Panc1 (cell line): ENCODE measurements around the gene YBEY. TPM values are rescaled to one million over a fixed set of nuclear protein-coding genes. Genes with fewer than 3 reads are reported as not detected.

Experiments used
- ATAC-seq: fragments of 200-7000 bp; cut with Tn5 transposase; 2 replicates; pipeline ENCODE4 v1.9.1; 2020; ENCODE audit warnings: mild to moderate bottlenecking, moderate library complexity
- Bru-seq: library from RNA; stranded (reverse); fragments of 400-500 nt; gene quantifications from one replicate; lab custom pipeline; 2021; lab: Mats Ljungman, UMichigan
- BruChase-seq, 2 experiments: library from RNA; stranded (reverse); fragments of 400-500 nt; gene quantifications; one replicate each; lab custom pipeline; 2021; lab: Mats Ljungman, UMichigan
- BruUV-seq: library from RNA; stranded (reverse); fragments of 400-500 nt; replicated peaks from 2 replicates; lab custom pipeline; 2021; lab: Mats Ljungman, UMichigan
- CTCF ChIA-PET: fragments of 300-600 bp; sonication (Branson Sonifier 250); formaldehyde crosslinking; loops from one replicate; lab custom pipeline; 2022; ENCODE audit warnings: antibody characterized with exemption; lab: Charles Lee
- POLR2A ChIA-PET: fragments of 300-600 bp; sonication (Branson Sonifier 250); formaldehyde crosslinking; loops from one replicate; lab custom pipeline; 2022; ENCODE audit warnings: antibody characterized with exemption; lab: Charles Lee
- DNase-seq: peaks from one replicate; pipeline ENCODE4 v3.0.0-alpha.2; 2010; ENCODE audit warnings: low read depth, low spot score
- H3K27ac ChIP-seq: 2 replicates; pipeline ENCODE4 v1.5.1; 2011; ENCODE audit warnings: mild to moderate bottlenecking, low read length, inconsistent platforms
- H3K27me3 ChIP-seq: fragments of 200-500 bp; sonication (Bioruptor generic); 2 replicates; pipeline ENCODE4 v1.6.0; 2014; ENCODE audit warnings: low read length, inconsistent platforms; ENCODE audit not compliant: control insufficient read depth, insufficient read depth
- H3K36me3 ChIP-seq: fragments of 200-500 bp; sonication (Bioruptor generic); 2 replicates; pipeline ENCODE4 v1.5.1; 2014; ENCODE audit warnings: inconsistent platforms, mild to moderate bottlenecking, low read length, moderate library complexity; ENCODE audit not compliant: control insufficient read depth, insufficient read depth
- H3K4me1 ChIP-seq: 2 replicates; pipeline ENCODE4 v1.5.1; 2011; ENCODE audit warnings: inconsistent platforms, mild to moderate bottlenecking, low read length, moderate library complexity; ENCODE audit not compliant: control insufficient read depth, insufficient read depth
- H3K4me3 ChIP-seq, 2 experiments: 2 replicates each; pipeline ENCODE4 v1.5.1; 2011 to 2012; ENCODE audit warnings: low read depth in 2 of 2, low read length in 2 of 2, mild to moderate bottlenecking in 2 of 2, inconsistent platforms in 1 of 2, moderate library complexity in 1 of 2
- H3K9me3 ChIP-seq: fragments of 200-500 bp; sonication (Bioruptor generic); 2 replicates; pipeline ENCODE4 v1.5.1; 2014; ENCODE audit warnings: low read depth, mild to moderate bottlenecking, inconsistent platforms, low read length, moderate library complexity; ENCODE audit not compliant: control insufficient read depth, insufficient read depth
- POLR2AphosphoS5 ChIP-seq: IDR thresholded peaks from 2 replicates; pipeline ENCODE4 v1.6.1; 2012; ENCODE audit warnings: mild to moderate bottlenecking, low read depth, low read length, moderate library complexity
- SIN3A ChIP-seq: IDR thresholded peaks from 2 replicates; pipeline ENCODE4 v1.6.1; 2012; ENCODE audit warnings: low read depth, mild to moderate bottlenecking, low read length, moderate library complexity, borderline replicate concordance; ENCODE audit not compliant: insufficient read depth
- TCF7L2 ChIP-seq: IDR thresholded peaks from 2 replicates; pipeline ENCODE4 v1.6.1; 2011; ENCODE audit warnings: mild to moderate bottlenecking, low read depth, low read length, inconsistent platforms
- in situ Hi-C: cut with HindIII; loops from 2 replicates; pipeline ENCODE4 v1.10.0; 2016; ENCODE audit warnings: low sequenced_read_pairs, low pct_unique_long_range_greater_than_20kb
- intact Hi-C: fragments of 100-400 bp; cut with micrococcal nuclease; formaldehyde crosslinking; loops from one replicate; pipeline ENCODE4 v1.10.0; 2022; ENCODE audit not compliant: unreplicated experiment
- long read RNA-seq: library from polyadenylated mRNA; unstranded; transcript quantifications from one replicate; pipeline ENCODE4 v2.0.0, GENCODE V29; 2021; ENCODE audit not compliant: unreplicated experiment
- polyA plus RNA-seq: library from polyadenylated mRNA; unstranded; fragments of >200 nt; gene quantifications from one replicate; pipeline ENCODE4 v1.2.1, GENCODE V29; 2012; ENCODE audit warnings: missing spikeins; ENCODE audit not compliant: insufficient read length
- total RNA-seq: library from RNA; stranded (reverse); gene quantifications from one replicate; pipeline ENCODE4 v1.2.1, GENCODE V29; 2021; ENCODE audit not compliant: unreplicated experiment
- TF ChIP-seq, protein P1 (sequence below), 2 experiments: IDR thresholded peaks; 2 replicates each; pipeline ENCODE4 v1.6.1; 2011 to 2012; ENCODE audit warnings: low read depth in 2 of 2, control low read depth in 1 of 2, low read length in 1 of 2, mild to moderate bottlenecking in 1 of 2, moderate library complexity in 1 of 2; ENCODE audit not compliant: insufficient read depth in 1 of 2
- TF ChIP-seq, protein P2 (sequence below): fragments of 450-650 bp; IDR thresholded peaks from 2 replicates; pipeline ENCODE4 v1.5.1; 2017; ENCODE audit warnings: mild to moderate bottlenecking

YBEY gene, protein sequence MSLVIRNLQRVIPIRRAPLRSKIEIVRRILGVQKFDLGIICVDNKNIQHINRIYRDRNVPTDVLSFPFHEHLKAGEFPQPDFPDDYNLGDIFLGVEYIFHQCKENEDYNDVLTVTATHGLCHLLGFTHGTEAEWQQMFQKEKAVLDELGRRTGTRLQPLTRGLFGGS
- total RNA-seq (10.7 TPM), Bru-seq, nascent RNA (percentile 56 among the genes with signal in this experiment), BruChase-seq, experiment 1, labeled RNA remaining after a 2-hour chase (percentile 65 among the genes with signal in this experiment), BruChase-seq, experiment 2, labeled RNA remaining after a 6-hour chase (percentile 61 among the genes with signal in this experiment)
- 10.1 TPM for polyA plus RNA-seq
- long read RNA-seq, partial matches to known transcripts = 11 of 18 reads
- long read RNA-seq, other reads (novel, unspliced or antisense) = 3 of 18 reads

DNA sequence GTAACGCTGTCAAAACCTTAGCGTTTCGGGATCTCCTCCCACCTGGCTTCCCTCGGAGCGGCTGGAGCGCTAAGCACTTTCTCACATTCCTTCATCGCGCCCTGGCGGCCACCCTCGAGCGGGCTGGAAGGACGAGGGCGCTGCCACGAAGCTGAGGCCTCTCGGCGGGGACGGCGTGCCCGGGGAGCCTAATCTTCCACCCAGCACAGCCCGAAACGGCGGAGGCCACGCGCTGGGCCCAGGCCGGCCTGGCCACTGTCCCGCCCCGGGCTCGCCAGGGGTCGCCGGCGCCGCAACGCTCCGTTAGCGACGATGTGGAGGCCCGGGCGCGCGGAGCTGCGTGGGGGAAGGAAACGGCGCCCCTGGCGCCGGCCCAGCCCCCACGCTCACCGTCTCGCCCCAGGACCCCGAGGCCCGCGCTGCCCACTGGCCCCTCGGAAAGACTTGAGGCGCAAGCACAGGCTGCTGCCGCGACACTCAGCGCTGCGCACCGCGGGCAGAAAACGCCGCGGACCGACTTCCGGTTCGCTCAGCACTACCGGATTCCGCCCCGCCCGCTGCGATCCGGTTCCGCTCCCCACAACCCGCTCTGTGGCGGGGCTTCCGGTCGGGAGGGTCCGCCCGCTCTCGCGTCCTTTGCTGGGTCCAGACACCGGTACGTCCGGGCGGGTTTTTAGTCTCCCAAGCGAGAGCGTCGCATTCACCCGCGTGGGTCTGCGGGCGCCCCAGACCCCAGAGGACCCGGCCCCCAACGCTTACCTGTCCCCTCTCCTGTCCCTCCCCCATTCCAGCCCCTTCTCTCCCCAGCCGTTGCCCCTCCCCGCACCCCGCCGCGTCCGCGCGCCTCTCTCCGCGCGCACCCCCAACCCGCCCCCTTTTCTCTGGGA, at the start of gene YBEY:
TSS of gene YBEY (plus strand) at position 582 of the 887 bp plus-strand sequence. CDS start 572 bp downstream, outside the sequence.
- in situ Hi-C loops (no loop called here), intact Hi-C loops (no loop called here)
- Histone ChIP-seq H3K4me3 (peak within 1 kb of the TSS; percentile 75 to 87), H3K27ac (peak within 1 kb of the TSS; percentile 92), H3K9me3 (no peaks in the 10 kb centered on the region), H3K4me1 (peaks cover 22% of the 10 kb centered on the region; the same call in 1 of the 2 replicates), H3K27me3 (no peaks in the 10 kb centered on the region), H3K36me3 (peaks cover 4% of the 10 kb centered on the region; the same call in 1 of the 2 replicates)
- DNase-seq (peak; percentile 47), ATAC-seq (peak; percentile 97)
- CTCF ChIA-PET = no interaction called here
- TF ChIP-seq SIN3A = peak; percentile 69; the same call in 1 of the 2 replicates
- TF ChIP-seq, protein P1, sequence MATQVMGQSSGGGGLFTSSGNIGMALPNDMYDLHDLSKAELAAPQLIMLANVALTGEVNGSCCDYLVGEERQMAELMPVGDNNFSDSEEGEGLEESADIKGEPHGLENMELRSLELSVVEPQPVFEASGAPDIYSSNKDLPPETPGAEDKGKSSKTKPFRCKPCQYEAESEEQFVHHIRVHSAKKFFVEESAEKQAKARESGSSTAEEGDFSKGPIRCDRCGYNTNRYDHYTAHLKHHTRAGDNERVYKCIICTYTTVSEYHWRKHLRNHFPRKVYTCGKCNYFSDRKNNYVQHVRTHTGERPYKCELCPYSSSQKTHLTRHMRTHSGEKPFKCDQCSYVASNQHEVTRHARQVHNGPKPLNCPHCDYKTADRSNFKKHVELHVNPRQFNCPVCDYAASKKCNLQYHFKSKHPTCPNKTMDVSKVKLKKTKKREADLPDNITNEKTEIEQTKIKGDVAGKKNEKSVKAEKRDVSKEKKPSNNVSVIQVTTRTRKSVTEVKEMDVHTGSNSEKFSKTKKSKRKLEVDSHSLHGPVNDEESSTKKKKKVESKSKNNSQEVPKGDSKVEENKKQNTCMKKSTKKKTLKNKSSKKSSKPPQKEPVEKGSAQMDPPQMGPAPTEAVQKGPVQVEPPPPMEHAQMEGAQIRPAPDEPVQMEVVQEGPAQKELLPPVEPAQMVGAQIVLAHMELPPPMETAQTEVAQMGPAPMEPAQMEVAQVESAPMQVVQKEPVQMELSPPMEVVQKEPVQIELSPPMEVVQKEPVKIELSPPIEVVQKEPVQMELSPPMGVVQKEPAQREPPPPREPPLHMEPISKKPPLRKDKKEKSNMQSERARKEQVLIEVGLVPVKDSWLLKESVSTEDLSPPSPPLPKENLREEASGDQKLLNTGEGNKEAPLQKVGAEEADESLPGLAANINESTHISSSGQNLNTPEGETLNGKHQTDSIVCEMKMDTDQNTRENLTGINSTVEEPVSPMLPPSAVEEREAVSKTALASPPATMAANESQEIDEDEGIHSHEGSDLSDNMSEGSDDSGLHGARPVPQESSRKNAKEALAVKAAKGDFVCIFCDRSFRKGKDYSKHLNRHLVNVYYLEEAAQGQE (IDR thresholded peaks at IDR 0.05; ENCODE audit: insufficient read depth in 1 of 2, low read depth in 2 of 2, low read length in 1 of 2) = no peak
- TF ChIP-seq POLR2AphosphoS5 = peak; percentile 89
- POLR2A ChIA-PET = no interaction called here
- BruUV-seq = no TSS peak

DNA sequence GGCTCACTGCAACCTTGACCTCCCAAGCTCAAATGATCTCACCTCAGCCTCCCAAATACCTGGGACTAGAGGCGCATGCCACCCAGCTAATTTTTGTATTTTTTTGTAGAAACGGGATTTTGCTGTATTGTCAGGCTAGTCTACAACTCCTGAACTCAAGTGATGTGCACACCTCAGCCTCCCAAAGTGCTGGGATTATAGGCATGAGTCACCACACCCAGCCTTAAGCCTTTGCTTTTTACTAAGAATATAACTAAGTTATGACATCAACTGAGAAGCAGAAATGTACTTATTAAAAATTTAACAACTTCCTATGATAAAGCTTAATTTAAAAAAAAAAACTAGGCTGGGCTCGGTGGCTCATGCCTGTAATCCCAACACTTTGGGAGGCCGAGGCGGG, 48.7 kb upstream of the YBEY start:
- Histone ChIP-seq H3K27me3 (no peaks in the 10 kb centered on the region), H3K9me3 (no peaks in the 10 kb centered on the region), H3K36me3 (peaks cover 9% of the 10 kb centered on the region), H3K4me1 (no peaks in the 10 kb centered on the region), H3K27ac (no peak overlapping the region), H3K4me3 (no peak overlapping the region)
- no peak for DNase-seq
- in situ Hi-C loops (no loop called here), intact Hi-C loops (no loop called here)
- BruUV-seq = no TSS peak
- ATAC-seq = no peak
- no peak for TF ChIP-seq POLR2AphosphoS5
- TF ChIP-seq, protein P2, sequence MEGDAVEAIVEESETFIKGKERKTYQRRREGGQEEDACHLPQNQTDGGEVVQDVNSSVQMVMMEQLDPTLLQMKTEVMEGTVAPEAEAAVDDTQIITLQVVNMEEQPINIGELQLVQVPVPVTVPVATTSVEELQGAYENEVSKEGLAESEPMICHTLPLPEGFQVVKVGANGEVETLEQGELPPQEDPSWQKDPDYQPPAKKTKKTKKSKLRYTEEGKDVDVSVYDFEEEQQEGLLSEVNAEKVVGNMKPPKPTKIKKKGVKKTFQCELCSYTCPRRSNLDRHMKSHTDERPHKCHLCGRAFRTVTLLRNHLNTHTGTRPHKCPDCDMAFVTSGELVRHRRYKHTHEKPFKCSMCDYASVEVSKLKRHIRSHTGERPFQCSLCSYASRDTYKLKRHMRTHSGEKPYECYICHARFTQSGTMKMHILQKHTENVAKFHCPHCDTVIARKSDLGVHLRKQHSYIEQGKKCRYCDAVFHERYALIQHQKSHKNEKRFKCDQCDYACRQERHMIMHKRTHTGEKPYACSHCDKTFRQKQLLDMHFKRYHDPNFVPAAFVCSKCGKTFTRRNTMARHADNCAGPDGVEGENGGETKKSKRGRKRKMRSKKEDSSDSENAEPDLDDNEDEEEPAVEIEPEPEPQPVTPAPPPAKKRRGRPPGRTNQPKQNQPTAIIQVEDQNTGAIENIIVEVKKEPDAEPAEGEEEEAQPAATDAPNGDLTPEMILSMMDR = no peak
- TF ChIP-seq TCF7L2 = no peak
- no peak for TF ChIP-seq SIN3A
- TF ChIP-seq, protein P1 (IDR thresholded peaks at IDR 0.05; ENCODE audit: insufficient read depth in 1 of 2, low read depth in 2 of 2, low read length in 1 of 2) = no peak
- CTCF ChIA-PET = no interaction called here
- POLR2A ChIA-PET = interaction anchor here (0.7 kb wide), 1 partner anchor 10 kb away, joined by 3 read pairs; no protein-coding TSS in a partner anchor
